ENCODE measurements around the gene CAMK2A. TPM values are rescaled to one million over a fixed set of nuclear protein-coding genes. Genes with fewer than 3 reads are reported as not detected.

Gene CAMK2A
- polyA plus RNA-seq (2011; rRNA removed) = 0.37 and 0.46 TPM in 2 replicates
- 0.41 and 0.65 TPM in 2 replicates for polyA minus RNA-seq (2011; rRNA and poly(A)+ RNA removed)

GRCh38 chr5:150289551-150290390 lies at the start of gene CAMK2A:
Gene CAMK2A (minus strand): TSS chr5:150289773. CDS start chr5:150289625, 148 bp downstream.
- TF ChIP-seq CTCF (IDR thresholded peaks at IDR 0.05; ENCODE audit: low read depth, low read length) = no peak
- CTCF ChIA-PET = no interaction called here
- no peaks in the 10 kb centered on the region for H3K27me3 ChIP-seq (ENCODE audit: control insufficient read depth, insufficient read depth, low read length)
- no peak for DNase-seq (ENCODE audit: low read depth, low spot score)
- no peak within 1 kb of the TSS for H3K27ac ChIP-seq (ENCODE audit: low read depth, low read length)
- POLR2A ChIA-PET = interaction anchor here (0.7 kb wide), 2 partner anchors 30 to 94 kb away, joined by 9 to 12 read pairs; no protein-coding TSS in a partner anchor
- H3K9me3 ChIP-seq (ENCODE audit: control insufficient read depth, insufficient read depth, low read length) = no peaks in the 10 kb centered on the region; the same call in 1 of the 2 replicates
- H3K4me3 ChIP-seq (ENCODE audit: low read depth, low read length) = no peak within 1 kb of the TSS

- no peak overlapping the region for H3K4me3 ChIP-seq (ENCODE audit: low read depth, low read length)
- no peak for TF ChIP-seq CTCF (IDR thresholded peaks at IDR 0.05; ENCODE audit: low read depth, low read length)
- no peak for DNase-seq (ENCODE audit: low read depth, low spot score)
- H3K27ac ChIP-seq (ENCODE audit: low read depth, low read length) = no peak overlapping the region
- H3K9me3 ChIP-seq (ENCODE audit: control insufficient read depth, insufficient read depth, low read length) = no peaks in the 10 kb centered on the region
- ChIA-PET CTCF (interaction anchor here (0.6 to 2.8 kb wide), 3 partner anchors 8 to 346 kb away, joined by 3 to 10 read pairs (median 3); no protein-coding TSS in a partner anchor), POLR2A (no interaction called here)
- no peaks in the 10 kb centered on the region for H3K27me3 ChIP-seq (ENCODE audit: control insufficient read depth, insufficient read depth, low read length)
Observed at GRCh38 chr5:150339165-150339564, 49.6 kb upstream of the CAMK2A start.

- DNase-seq (ENCODE audit: low read depth, low spot score) = no peak
- Histone ChIP-seq H3K9me3 (ENCODE audit: control insufficient read depth, insufficient read depth, low read length) (no peaks in the 10 kb centered on the region), H3K27me3 (ENCODE audit: control insufficient read depth, insufficient read depth, low read length) (no peaks in the 10 kb centered on the region), H3K27ac (ENCODE audit: low read depth, low read length) (no peak overlapping the region), H3K4me3 (ENCODE audit: low read depth, low read length) (no peak overlapping the region)
- CTCF ChIA-PET = interaction anchor here (0.6 to 2.8 kb wide), 2 partner anchors 9 to 12 kb away, joined by 3 to 10 read pairs; no protein-coding TSS in a partner anchor
- POLR2A ChIA-PET = no interaction called here
- no peak for TF ChIP-seq CTCF (IDR thresholded peaks at IDR 0.05; ENCODE audit: low read depth, low read length)
Observed at GRCh38 chr5:150338546-150338945, 49.0 kb upstream of the CAMK2A start.

GRCh38 chr5:150335778-150336177 lies 46.2 kb upstream of the CAMK2A start:
- DNase-seq (ENCODE audit: low read depth, low spot score) = no peak
- no peak for TF ChIP-seq CTCF (IDR thresholded peaks at IDR 0.05; ENCODE audit: low read depth, low read length)
- Histone ChIP-seq H3K27ac (ENCODE audit: low read depth, low read length) (no peak overlapping the region), H3K27me3 (ENCODE audit: control insufficient read depth, insufficient read depth, low read length) (no peaks in the 10 kb centered on the region), H3K4me3 (ENCODE audit: low read depth, low read length) (no peak overlapping the region), H3K9me3 (ENCODE audit: control insufficient read depth, insufficient read depth, low read length) (no peaks in the 10 kb centered on the region)
- ChIA-PET POLR2A (interaction anchor here (0.8 to 1.1 kb wide), 4 partner anchors 8 to 33 kb away, joined by 3 to 5 read pairs (median 4); partner anchors contain the start of gene ARSI), CTCF (interaction anchor here (3.4 kb wide), 1 partner anchor 15 kb away, joined by 17 read pairs; no protein-coding TSS in a partner anchor)

GRCh38 chr5:150333400-150333799 lies 43.8 kb upstream of the CAMK2A start:
- H3K27me3 ChIP-seq (ENCODE audit: control insufficient read depth, insufficient read depth, low read length) = no peaks in the 10 kb centered on the region
- H3K4me3 ChIP-seq (ENCODE audit: low read depth, low read length) = no peak overlapping the region
- ChIA-PET POLR2A (interaction anchor here (0.6 kb wide), 1 partner anchor 206 kb away, joined by 3 read pairs; no protein-coding TSS in a partner anchor), CTCF (no interaction called here)
- no peak for TF ChIP-seq CTCF (IDR thresholded peaks at IDR 0.05; ENCODE audit: low read depth, low read length)
- H3K27ac ChIP-seq (ENCODE audit: low read depth, low read length) = no peak overlapping the region
- no peak for DNase-seq (ENCODE audit: low read depth, low spot score)
- no peaks in the 10 kb centered on the region for H3K9me3 ChIP-seq (ENCODE audit: control insufficient read depth, insufficient read depth, low read length)

Measured in AG04450 (cell line).